CD4-positive, CD25-positive, alpha-beta regulatory T cell (primary cell): ENCODE results near the gene NABP1. TPM values are rescaled to one million over a fixed set of nuclear protein-coding genes. Genes with fewer than 3 reads are reported as not detected.

Source experiments
- ATAC-seq, 2 donors: fragments of 150-1000 bp; cut with Tn5 transposase; one replicate each; pipeline ENCODE4 v1.10.0; 2021; ENCODE audit warnings: low read depth in 2 of 2, moderate number of reproducible peaks in 2 of 2, moderate library complexity in 1 of 2
- DNase-seq, 3 donors: peaks; one replicate each; pipeline versions ENCODE4 v3.0.0 to v3.0.0-alpha.2; 2012 to 2022; ENCODE audit warnings: mixed read lengths in 1 of 3
- H3K27ac ChIP-seq: one replicate; pipeline ENCODE4 v1.7.0; 2013; ENCODE audit warnings: mild to moderate bottlenecking, low read length; ENCODE audit not compliant: insufficient read depth, poor library complexity, severe bottlenecking
- H3K27me3 ChIP-seq: one replicate; pipeline ENCODE4 v1.7.0; 2013; ENCODE audit warnings: low read length; ENCODE audit not compliant: control insufficient read depth, insufficient read depth
- H3K36me3 ChIP-seq: one replicate; pipeline ENCODE4 v1.7.0; 2013; ENCODE audit warnings: mild to moderate bottlenecking, low read length, moderate library complexity; ENCODE audit not compliant: control insufficient read depth, insufficient read depth
- H3K4me1 ChIP-seq: 2 replicates; pipeline ENCODE4 v1.7.0; 2013; ENCODE audit warnings: mild to moderate bottlenecking, low read length; ENCODE audit not compliant: insufficient read depth, control insufficient read depth, poor library complexity, severe bottlenecking
- H3K4me3 ChIP-seq: one replicate; pipeline ENCODE4 v1.7.0; 2013; ENCODE audit warnings: low read depth, mild to moderate bottlenecking, low read length, moderate library complexity
- H3K9me3 ChIP-seq, 2 experiments: 1 replicate in 1 of 2; 2 replicates in 1 of 2; pipeline ENCODE4 v1.7.0; 2013; ENCODE audit warnings: low read length in 2 of 2, mild to moderate bottlenecking in 1 of 2, moderate library complexity in 1 of 2; ENCODE audit not compliant: control insufficient read depth in 2 of 2
- H3K27ac Mint-ChIP-seq, 3 donors: one replicate each; pipeline ENCODE4 v1.8.0; 2020 to 2022; ENCODE audit warnings: mild to moderate bottlenecking in 3 of 3, mixed read lengths in 3 of 3, moderate library complexity in 2 of 3
- H3K27me3 Mint-ChIP-seq: one replicate; pipeline ENCODE4 v1.8.0; 2022; ENCODE audit warnings: mild to moderate bottlenecking, mixed read lengths
- H3K36me3 Mint-ChIP-seq: one replicate; pipeline ENCODE4 v1.8.0; 2020; ENCODE audit warnings: mixed read lengths
- H3K4me1 Mint-ChIP-seq, 4 donors: one replicate each; pipeline ENCODE4 v1.8.0; 2020 to 2022; ENCODE audit warnings: mixed read lengths in 4 of 4, mild to moderate bottlenecking in 1 of 4
- H3K4me3 Mint-ChIP-seq, 4 donors: one replicate each; pipeline ENCODE4 v1.8.0; 2020 to 2022; ENCODE audit warnings: mild to moderate bottlenecking in 4 of 4, mixed read lengths in 4 of 4, moderate library complexity in 3 of 4
- H3K9me3 Mint-ChIP-seq, 7 donors: one replicate each; pipeline ENCODE4 v1.8.0; 2020 to 2022; ENCODE audit warnings: mixed read lengths in 7 of 7, mild to moderate bottlenecking in 3 of 7, moderate library complexity in 2 of 7
- polyA plus RNA-seq, 4 donors: library from polyadenylated mRNA; unstranded; fragments of 300-500 nt; fragmentation: Illumina TruSeq; gene quantifications; one replicate each; pipeline ENCODE4 v1.2.3, GENCODE V29; 2021
- total RNA-seq: library from RNA; stranded (reverse); gene quantifications from one replicate; pipeline ENCODE4 v1.2.3, GENCODE V29; 2022

Gene NABP1
- total and polyA plus RNA-seq, 5 donors from 2014 or later, result 23.2 to 170 (median 26.8) TPM

DNA sequence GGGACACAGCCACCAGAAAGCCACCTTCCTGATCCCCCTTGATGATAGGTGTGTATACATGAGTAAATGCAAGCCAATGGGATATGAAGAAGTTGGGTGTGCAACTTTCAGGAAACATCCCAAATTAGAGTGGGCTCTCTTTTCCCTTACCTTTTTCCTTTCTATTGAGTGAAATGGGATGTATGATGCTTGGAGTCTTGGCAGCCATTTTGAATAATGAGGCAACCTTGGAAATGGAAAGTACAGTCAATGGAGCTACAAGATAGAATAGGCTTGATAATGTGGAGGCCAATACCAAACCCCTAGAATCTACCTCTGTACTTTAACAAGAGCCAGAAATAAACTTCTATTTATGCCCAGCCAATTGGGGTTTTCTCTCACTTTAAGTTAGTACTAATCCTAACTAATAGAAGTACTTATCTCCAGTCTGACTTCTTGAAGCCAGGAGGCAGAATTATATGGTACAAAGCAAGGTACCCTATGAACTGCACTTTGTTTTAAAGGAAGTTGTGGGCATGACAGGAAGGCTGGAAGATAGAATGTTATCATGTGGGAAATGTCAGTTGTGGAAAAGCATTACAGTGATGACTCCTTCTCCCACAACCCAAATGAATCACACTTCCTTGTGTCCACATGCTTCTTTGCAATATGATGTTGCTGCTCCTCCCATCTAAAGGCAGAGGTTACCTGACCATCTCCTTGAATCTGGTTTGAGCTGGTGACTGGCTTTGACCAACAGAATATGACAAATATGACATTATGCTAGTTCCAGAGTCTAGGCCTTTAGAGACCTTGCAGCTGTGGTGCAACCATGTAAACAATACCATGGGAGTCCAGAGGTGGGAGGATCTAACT, 12.9 kb upstream of the NABP1 start:
- H3K4me1 Mint-ChIP-seq, result peaks cover 0 to 11% (median 1%) of the 10 kb centered on the region in 4 donors
- Histone ChIP-seq H3K27ac (no peak overlapping the region), H3K9me3 (no peaks in the 10 kb centered on the region), H3K4me3 (no peak overlapping the region), H3K4me1 (no peaks in the 10 kb centered on the region), H3K36me3 (no peaks in the 10 kb centered on the region), H3K27me3 (no peaks in the 10 kb centered on the region)
- DNase-seq (no peak), ATAC-seq (no peak)
- H3K4me3 Mint-ChIP-seq, result no peak overlapping the region
- H3K9me3 Mint-ChIP-seq, result no peaks in the 10 kb centered on the region
- no peaks in the 10 kb centered on the region for H3K27me3 Mint-ChIP-seq
- no peaks in the 10 kb centered on the region for H3K36me3 Mint-ChIP-seq
- no peak overlapping the region for H3K27ac Mint-ChIP-seq

DNA sequence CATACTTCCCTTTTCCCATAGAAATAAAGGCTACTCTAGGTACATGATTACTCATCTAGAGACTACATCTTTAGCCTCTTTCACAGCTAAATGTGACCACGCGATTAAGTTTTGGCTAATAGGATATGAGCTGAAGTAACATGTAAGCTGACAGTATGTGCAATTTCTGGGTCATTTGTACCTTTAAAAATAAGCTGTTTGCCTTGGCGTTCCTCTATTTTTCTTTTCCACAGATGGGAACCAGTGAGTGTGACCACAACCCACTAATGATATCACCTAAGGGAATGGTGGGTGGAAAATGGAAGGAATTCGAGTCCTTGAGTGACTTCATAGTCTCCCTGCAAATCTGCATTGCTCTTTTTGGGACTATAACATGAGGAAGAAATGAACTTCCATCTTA, 11.7 kb upstream of the NABP1 start:
- no peaks in the 10 kb centered on the region for H3K27me3 ChIP-seq
- peaks cover 0 to 11% (median 1%) of the 10 kb centered on the region in 4 donors for H3K4me1 Mint-ChIP-seq
- DNase-seq (no peak), ATAC-seq (no peak)
- H3K4me1 ChIP-seq, result no peaks in the 10 kb centered on the region
- no peak overlapping the region for H3K27ac ChIP-seq
- H3K9me3 Mint-ChIP-seq, result no peaks in the 10 kb centered on the region
- H3K4me3 ChIP-seq, result no peak overlapping the region
- no peak overlapping the region for H3K27ac Mint-ChIP-seq
- no peaks in the 10 kb centered on the region for H3K36me3 ChIP-seq
- no peaks in the 10 kb centered on the region for H3K9me3 ChIP-seq
- H3K36me3 Mint-ChIP-seq, result no peaks in the 10 kb centered on the region
- H3K27me3 Mint-ChIP-seq, result no peaks in the 10 kb centered on the region
- H3K4me3 Mint-ChIP-seq, result no peak overlapping the region

DNA sequence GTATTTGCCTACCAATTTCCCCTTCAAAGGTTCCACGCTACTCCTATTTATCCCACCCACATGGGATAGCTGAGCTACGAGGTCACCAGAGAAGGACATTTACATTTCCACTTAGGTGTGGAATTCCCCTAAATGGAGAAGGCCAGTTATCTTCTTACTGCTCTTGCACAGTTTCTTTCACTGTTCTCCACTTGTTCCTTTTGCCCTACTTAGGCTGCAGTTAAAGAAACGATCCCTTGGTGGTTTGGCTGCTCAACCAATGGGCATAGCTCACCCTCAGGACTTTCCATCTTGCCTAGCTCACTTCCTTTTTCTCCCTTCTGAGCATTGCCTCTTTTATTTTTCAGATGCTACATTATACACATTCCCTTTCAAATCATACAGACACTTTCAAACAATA, 11.2 kb upstream of the NABP1 start:
- no peaks in the 10 kb centered on the region for H3K27me3 Mint-ChIP-seq
- no peaks in the 10 kb centered on the region for H3K36me3 Mint-ChIP-seq
- H3K9me3 ChIP-seq, result no peaks in the 10 kb centered on the region
- H3K27ac ChIP-seq, result no peak overlapping the region
- H3K4me3 ChIP-seq, result no peak overlapping the region
- ATAC-seq (peak in 1 of 2 donors; percentile 60), DNase-seq (no peak)
- H3K27me3 ChIP-seq, result no peaks in the 10 kb centered on the region
- H3K4me1 Mint-ChIP-seq, result peaks cover 0 to 11% (median 1%) of the 10 kb centered on the region in 4 donors
- H3K9me3 Mint-ChIP-seq, result no peaks in the 10 kb centered on the region
- no peak overlapping the region for H3K27ac Mint-ChIP-seq
- H3K4me1 ChIP-seq, result no peaks in the 10 kb centered on the region
- no peaks in the 10 kb centered on the region for H3K36me3 ChIP-seq
- H3K4me3 Mint-ChIP-seq, result no peak overlapping the region

DNA sequence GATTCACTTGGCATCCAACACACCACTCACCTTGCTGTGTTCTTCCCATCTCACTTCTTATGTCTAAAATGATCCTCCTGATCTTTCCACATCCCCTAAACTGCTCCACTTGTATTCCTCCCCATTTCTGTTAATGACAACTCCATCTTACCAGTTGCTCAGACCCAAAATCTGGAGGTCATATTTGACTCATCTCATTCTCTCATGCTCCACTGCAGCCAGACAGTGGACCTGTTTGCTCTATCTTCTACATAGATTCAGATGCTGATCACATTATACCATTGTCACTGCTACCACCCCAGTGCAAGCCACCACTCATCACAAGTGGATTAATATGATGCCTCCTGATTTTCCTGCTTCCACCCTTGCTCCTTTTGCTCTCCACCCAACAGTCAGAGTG, 7.9 kb upstream of the NABP1 start:
- no peak for DNase-seq
- H3K4me3 Mint-ChIP-seq, result no peak overlapping the region
- H3K27ac Mint-ChIP-seq, result no peak overlapping the region
- H3K9me3 Mint-ChIP-seq, result no peaks in the 10 kb centered on the region
- peaks cover 0 to 29% (median 10%) of the 10 kb centered on the region in 4 donors for H3K4me1 Mint-ChIP-seq
- H3K27me3 Mint-ChIP-seq, result no peaks in the 10 kb centered on the region
- no peak for ATAC-seq
- H3K27me3 ChIP-seq, result no peaks in the 10 kb centered on the region
- H3K36me3 Mint-ChIP-seq, result no peaks in the 10 kb centered on the region
- no peaks in the 10 kb centered on the region for H3K9me3 ChIP-seq
- peaks cover 5% of the 10 kb centered on the region for H3K4me1 ChIP-seq
- no peak overlapping the region for H3K4me3 ChIP-seq
- H3K36me3 ChIP-seq, result no peaks in the 10 kb centered on the region
- H3K27ac ChIP-seq, result no peak overlapping the region

DNA sequence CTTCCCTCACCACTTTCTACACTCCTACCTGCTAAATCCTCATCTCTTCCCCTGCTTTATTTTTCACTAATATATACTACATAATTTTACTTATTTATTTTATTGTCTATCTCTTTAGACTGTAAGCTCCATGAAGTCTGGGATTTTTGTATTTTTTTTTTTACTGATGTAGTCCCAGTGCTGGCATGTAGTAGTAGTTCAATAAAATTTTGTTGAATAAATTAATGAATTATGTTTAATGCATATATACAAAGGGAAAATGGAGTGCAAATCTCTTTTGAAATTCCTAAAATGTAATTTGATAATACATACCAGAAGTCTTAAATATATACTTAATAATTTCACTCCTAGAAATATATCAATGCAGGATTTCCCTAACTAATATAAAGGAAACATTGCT, 7.1 kb upstream of the NABP1 start:
- DNase-seq (no peak), ATAC-seq (no peak)
- Histone ChIP-seq H3K9me3 (no peaks in the 10 kb centered on the region), H3K36me3 (no peaks in the 10 kb centered on the region), H3K4me1 (peaks cover 12% of the 10 kb centered on the region), H3K27me3 (no peaks in the 10 kb centered on the region), H3K27ac (no peak overlapping the region), H3K4me3 (no peak overlapping the region)
- Mint-ChIP-seq H3K4me1 (peaks cover 4 to 31% (median 16%) of the 10 kb centered on the region in 4 donors), H3K27ac (no peak overlapping the region), H3K36me3 (no peaks in the 10 kb centered on the region), H3K9me3 (peaks cover 0 to 1% (median 0%) of the 10 kb centered on the region in 7 donors), H3K4me3 (no peak overlapping the region), H3K27me3 (peaks cover under 1% of the 10 kb centered on the region)

DNA sequence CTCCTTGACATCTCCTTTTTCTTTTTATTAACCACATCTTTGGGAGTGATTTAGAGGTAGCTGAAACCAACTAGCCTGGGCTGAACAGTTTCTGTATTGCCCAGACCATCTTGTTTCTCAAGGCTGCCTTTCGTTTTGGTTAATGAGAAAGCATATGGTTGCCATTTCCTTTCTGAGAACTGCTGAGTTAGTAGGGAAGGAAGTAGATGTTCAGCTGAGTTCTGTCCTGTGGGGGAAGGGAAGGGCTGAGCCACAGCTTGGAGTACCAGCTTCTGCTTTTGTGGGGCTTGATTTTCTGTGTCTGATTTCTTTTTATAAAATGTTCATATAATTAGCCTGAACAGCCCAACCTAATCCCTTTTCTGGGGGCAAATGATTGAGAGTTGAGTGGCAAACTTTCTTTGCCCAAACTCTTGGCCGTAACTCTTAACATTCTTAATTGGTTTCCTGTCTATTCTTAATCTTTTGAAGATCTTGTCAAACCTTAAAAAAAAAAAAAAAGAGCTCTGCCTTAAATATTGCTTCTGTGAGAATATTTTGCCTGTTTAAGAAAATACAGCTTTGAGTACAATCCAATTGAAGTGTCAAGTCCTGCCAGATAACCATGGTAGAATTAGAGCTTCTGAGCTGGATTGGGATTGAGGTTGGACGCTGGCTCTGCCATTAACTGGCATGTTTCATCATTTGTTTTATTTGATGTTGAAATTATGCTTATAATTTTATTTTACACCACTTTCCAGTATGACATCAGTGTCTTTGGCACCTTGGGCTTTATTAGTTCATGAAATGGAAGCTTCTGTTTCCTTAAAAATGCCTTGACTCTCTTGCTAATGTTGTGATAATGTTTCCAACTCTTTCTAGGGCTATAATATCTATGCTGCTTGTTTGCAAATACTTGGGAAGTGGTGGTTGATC, 1.9 kb upstream of the NABP1 start:
- peak overlapping the region; percentile 99 to 100 (median 99) for H3K27ac Mint-ChIP-seq
- ATAC-seq, result peak; percentile 44 to 50

DNA sequence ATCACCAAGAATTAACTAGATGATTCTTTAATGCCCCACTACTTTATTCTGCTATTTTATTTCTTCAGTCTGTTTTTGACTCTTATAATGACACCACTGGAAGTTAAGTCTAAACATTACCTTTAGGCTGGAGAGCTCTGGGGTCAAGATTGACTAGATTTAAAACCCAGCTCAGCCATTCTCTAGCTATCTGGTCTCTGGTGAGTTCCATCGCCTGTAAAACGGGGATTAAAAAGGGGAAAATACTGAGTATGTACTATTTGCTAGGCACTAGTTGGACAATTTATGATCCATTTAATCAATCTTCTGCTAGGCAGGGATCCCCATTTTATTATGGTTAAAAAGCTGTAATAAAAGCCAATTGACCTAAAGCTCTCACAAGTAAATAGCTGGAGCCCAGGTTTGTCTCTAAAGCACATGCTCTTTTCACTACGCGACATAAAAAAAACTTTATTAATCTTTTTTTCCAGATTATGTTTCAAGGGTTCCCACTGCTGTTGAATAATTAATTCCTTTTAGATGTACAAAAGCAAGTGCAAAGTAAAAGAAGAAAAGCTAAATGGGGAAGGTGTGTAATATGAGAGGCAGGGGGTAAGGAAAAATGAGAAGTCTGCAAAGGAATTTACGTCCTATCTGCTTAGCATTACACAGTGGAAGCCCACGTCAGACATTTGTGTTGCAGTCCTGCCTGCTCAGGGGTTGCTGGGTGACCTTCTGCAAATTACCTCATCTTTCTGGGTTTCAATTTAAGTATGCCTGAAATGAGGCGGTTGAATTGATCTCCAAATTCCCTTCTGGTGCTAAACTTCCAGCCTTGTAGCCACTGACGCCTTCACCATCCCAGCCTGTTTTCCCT, 918 bp upstream of the NABP1 start:
- peak overlapping the region; percentile 97 for H3K27ac ChIP-seq
- peak; percentile 9 to 15 for ATAC-seq
- no peaks in the 10 kb centered on the region for H3K27me3 ChIP-seq
- DNase-seq, result peak in 2 of 3 donors; percentile 37 to 74
- Mint-ChIP-seq H3K9me3 (peaks cover 0 to 1% (median 0%) of the 10 kb centered on the region in 7 donors), H3K4me3 (peak overlapping the region; percentile 93 to 100 (median 98)), H3K4me1 (peaks cover 12 to 68% (median 32%) of the 10 kb centered on the region in 4 donors), H3K27ac (peak overlapping the region; percentile 99 to 100 (median 99)), H3K36me3 (peaks cover 10% of the 10 kb centered on the region), H3K27me3 (peaks cover 23% of the 10 kb centered on the region)
- H3K36me3 ChIP-seq, result peaks cover 7% of the 10 kb centered on the region
- peaks cover 60% of the 10 kb centered on the region for H3K4me1 ChIP-seq
- peak overlapping the region; percentile 98 for H3K4me3 ChIP-seq
- H3K9me3 ChIP-seq, result no peaks in the 10 kb centered on the region

More for the DNA sequence above, 1.9 kb upstream of the NABP1 start:
- no peaks in the 10 kb centered on the region for H3K27me3 ChIP-seq
- DNase-seq, result peak; percentile 44 to 95 (median 86)
- peak overlapping the region; percentile 98 for H3K4me3 ChIP-seq
- no peaks in the 10 kb centered on the region for H3K36me3 ChIP-seq
- H3K9me3 ChIP-seq, result no peaks in the 10 kb centered on the region
- H3K27ac ChIP-seq, result peak overlapping the region; percentile 97
- peaks cover 51% of the 10 kb centered on the region for H3K4me1 ChIP-seq
- Mint-ChIP-seq H3K4me3 (peak overlapping the region; percentile 93 to 100 (median 98)), H3K36me3 (peaks cover 7% of the 10 kb centered on the region), H3K27me3 (peaks cover 23% of the 10 kb centered on the region), H3K4me1 (peaks cover 12 to 59% (median 32%) of the 10 kb centered on the region in 4 donors), H3K9me3 (peaks cover 0 to 1% (median 0%) of the 10 kb centered on the region in 7 donors)
